Ovary (tissue), 9 donors: ENCODE data around the gene CDH23. TPM values are rescaled to one million over a fixed set of nuclear protein-coding genes. Genes with fewer than 3 reads are reported as not detected.

Experiments
- DNase-seq, 5 donors: peaks; one replicate each; pipeline ENCODE4 v3.0.0-alpha.2; 2019 to 2020
- H3K27ac ChIP-seq, 2 donors: fragments of 200-600 bp; one replicate each; pipeline versions ENCODE4 v1.5.1 to v1.8.0; 2019 to 2022
- H3K27me3 ChIP-seq: fragments of 200-600 bp; one replicate; pipeline ENCODE4 v1.8.0; 2022
- H3K36me3 ChIP-seq: fragments of 200-600 bp; sonication (generic); one replicate; pipeline ENCODE4 v1.5.1; 2019
- H3K4me1 ChIP-seq: one replicate; pipeline ENCODE4 v1.8.1; 2013; ENCODE audit warnings: mild to moderate bottlenecking, moderate library complexity; ENCODE audit not compliant: insufficient read depth
- H3K4me3 ChIP-seq: fragments of 200-600 bp; sonication (generic); one replicate; pipeline ENCODE4 v1.5.1; 2017
- H3K9me3 ChIP-seq, 2 donors: fragments of 200-600 bp in 1 of 2; sonication (generic) in 1 of 2; one replicate each; pipeline versions ENCODE4 v1.5.1 to v1.8.1; 2013 to 2019; ENCODE audit warnings: mild to moderate bottlenecking in 1 of 2, moderate library complexity in 1 of 2
- EP300 ChIP-seq: sonication (generic); formaldehyde crosslinking; IDR thresholded peaks from one replicate; pipeline ENCODE4 v1.6.1; 2017; ENCODE audit warnings: antibody characterized with exemption
- POLR2A ChIP-seq: fragments of 450-650 bp; IDR thresholded peaks from one replicate; pipeline ENCODE4 v1.6.1; 2017; ENCODE audit warnings: antibody characterized with exemption, mild to moderate bottlenecking, moderate library complexity
- WGBS, 3 donors: extraction: QIAGEN DNeasy Blood & Tissue Kit in 1 of 3; methylation state at CpG; one replicate each; pipeline versions ENCODE4 v1.1.5 to v1.1.7; 2013 to 2017; 5-methylcytosine and 5-hydroxymethylcytosine counted together
- intact Hi-C, 4 donors: fragments of 100-400 bp; cut with DNase I; formaldehyde crosslinking; loops; one replicate each; pipeline versions ENCODE4 v1.11.0 to v1.15.1; 2022 to 2023
- microRNA-seq, 3 donors: library from miRNA; unstranded; fragments of <30 nt; microRNA quantifications; one replicate each; pipeline versions ENCODE4 to v1.2.0, GENCODE V29; 2019 to 2020
- polyA plus RNA-seq, 2 donors: library from polyadenylated mRNA; stranded (reverse); fragments of 200-250 nt in 1 of 2; fragments of 350-450 nt in 1 of 2; fragmentation: Illumina TruSeq in 1 of 2; extraction: RNeasy Lipid Tissue Mini Kit (QIAGEN cat#74804) in 1 of 2; gene quantifications; one replicate each; pipeline ENCODE4 v1.2.3, GENCODE V29; 2013 to 2014
- small RNA-seq: library from RNA; depleted of rRNA; stranded (forward); fragments of <200 nt; gene quantifications from one replicate; pipeline ENCODE3, GENCODE V24; 2016
- total RNA-seq, 7 donors: library from RNA; depleted of rRNA in 2 of 7; stranded (reverse); fragments of >200 nt in 2 of 7; fragmentation: NEBNext Ultra II Directional in 3 of 7; extraction: Animal tissue kit (Norgen Biotek cat#: 25700) in 3 of 7; gene quantifications; one replicate each; pipeline versions ENCODE4 v1.1.0 to v1.2.4, GENCODE V29; 2016 to 2023
- TF ChIP-seq, protein P1 (sequence below), 3 donors: fragments of 450-650 bp in 2 of 3; fragments of 200-600 bp in 1 of 3; IDR thresholded peaks; one replicate each; pipeline versions ENCODE4 v1.5.1 to v1.8.0; 2016 to 2022; ENCODE audit warnings: antibody characterized with exemption in 3 of 3, mild to moderate bottlenecking in 1 of 3
- donor health status: DM: no; HTN: no; CAD: no; lungs with moderate emphysema.
- donor health status: DM: no; HTN: no; CAD: no.
- donor health status: Bipolar disorder and iron deficiency.
- donor health status: DM: yes; HTN: yes; CAD: no.
- donor health status: DM: no; HTN: no; CAD: no.
- donor health status: DM: yes; HTN: yes; CAD: no.

Gene CDH23
- total and polyA plus RNA-seq, 9 donors: 7.5 to 108 (median 39.1) TPM

DNA sequence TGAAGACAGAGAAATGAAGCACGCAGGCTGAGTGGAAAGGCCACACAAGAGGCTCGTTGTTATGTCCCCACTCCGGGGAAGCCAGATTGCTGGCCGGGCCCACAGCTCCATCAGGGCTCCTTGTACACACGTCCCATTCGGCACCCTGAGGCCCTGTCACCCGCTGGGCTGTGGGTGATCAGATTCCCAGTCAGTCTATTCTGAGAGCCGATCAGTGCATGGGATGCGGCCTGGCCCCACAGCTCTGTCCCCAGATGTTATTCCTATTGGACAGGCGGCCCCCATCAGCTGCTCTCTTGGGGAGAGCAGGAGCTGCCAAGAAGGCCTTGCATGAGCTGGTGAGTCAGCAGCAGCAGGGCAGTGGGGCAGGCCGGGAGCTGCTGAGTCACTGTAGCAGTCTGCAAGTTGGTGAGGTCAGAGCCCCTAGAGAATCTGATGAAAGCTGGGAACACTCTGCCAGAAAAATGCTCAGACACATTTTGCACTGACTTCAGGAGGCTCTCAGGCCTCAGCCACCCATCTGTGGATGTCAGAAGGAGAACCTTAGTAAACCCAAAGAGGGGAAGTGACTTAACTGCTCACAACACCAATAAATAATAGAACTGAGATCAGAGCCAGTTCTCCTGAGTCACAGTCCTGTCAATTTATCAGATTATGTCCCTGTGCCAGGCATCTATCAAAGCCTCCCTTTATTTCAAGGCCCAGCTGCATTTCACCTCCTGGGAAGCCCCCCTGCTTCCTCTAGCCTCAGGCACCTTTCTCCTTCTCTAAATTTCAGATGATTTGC is 463.7 kb downstream of the CDH23 start:
- Histone ChIP-seq H3K36me3 (no peaks in the 10 kb centered on the region), H3K27me3 (no peaks in the 10 kb centered on the region), H3K27ac (peak overlapping the region; percentile 53 to 86), H3K4me3 (no peak overlapping the region), H3K9me3 (no peaks in the 10 kb centered on the region), H3K4me1 (peaks cover 6% of the 10 kb centered on the region)
- 12 to 15% (median 13%) methylated on average over 10 to 11 of the region's 11 CpGs for WGBS, 3 donors
- TF ChIP-seq, protein P1, sequence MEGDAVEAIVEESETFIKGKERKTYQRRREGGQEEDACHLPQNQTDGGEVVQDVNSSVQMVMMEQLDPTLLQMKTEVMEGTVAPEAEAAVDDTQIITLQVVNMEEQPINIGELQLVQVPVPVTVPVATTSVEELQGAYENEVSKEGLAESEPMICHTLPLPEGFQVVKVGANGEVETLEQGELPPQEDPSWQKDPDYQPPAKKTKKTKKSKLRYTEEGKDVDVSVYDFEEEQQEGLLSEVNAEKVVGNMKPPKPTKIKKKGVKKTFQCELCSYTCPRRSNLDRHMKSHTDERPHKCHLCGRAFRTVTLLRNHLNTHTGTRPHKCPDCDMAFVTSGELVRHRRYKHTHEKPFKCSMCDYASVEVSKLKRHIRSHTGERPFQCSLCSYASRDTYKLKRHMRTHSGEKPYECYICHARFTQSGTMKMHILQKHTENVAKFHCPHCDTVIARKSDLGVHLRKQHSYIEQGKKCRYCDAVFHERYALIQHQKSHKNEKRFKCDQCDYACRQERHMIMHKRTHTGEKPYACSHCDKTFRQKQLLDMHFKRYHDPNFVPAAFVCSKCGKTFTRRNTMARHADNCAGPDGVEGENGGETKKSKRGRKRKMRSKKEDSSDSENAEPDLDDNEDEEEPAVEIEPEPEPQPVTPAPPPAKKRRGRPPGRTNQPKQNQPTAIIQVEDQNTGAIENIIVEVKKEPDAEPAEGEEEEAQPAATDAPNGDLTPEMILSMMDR (IDR thresholded peaks at IDR 0.05): no peak
- TF ChIP-seq EP300: peak; percentile 48
- intact Hi-C loops: no loop called here
- peak; percentile 89 to 95 (median 92) for DNase-seq

DNA sequence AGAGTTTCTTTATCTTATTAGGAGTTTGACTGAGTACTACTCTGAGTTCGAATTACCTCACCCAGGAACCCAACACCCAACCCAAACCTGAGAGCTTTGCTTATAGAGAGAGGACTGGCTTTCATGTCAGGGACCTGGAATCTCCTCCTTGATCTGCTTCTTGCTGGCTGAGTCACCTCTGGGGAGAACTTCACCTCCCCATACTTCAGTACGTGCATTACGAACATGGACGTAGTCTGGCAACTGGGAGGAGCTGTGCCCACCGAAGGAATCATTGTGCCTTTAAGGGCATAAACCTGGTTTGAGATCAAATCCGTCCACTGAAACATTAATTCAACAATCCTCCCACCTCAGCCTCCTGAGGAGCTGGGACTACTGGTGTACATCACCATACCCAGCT is 466.5 kb downstream of the CDH23 start:
- intact Hi-C loops: no loop called here
- no peak overlapping the region for H3K4me3 ChIP-seq
- H3K27me3 ChIP-seq: no peaks in the 10 kb centered on the region
- H3K9me3 ChIP-seq: no peaks in the 10 kb centered on the region
- TF ChIP-seq POLR2A (no peak), EP300 (no peak)
- TF ChIP-seq, protein P1 (IDR thresholded peaks at IDR 0.05): no peak
- 88 to 94% (median 93%) methylated on average over 6 of the region's 6 CpGs for WGBS, 3 donors
- peaks cover 6% of the 10 kb centered on the region for H3K4me1 ChIP-seq
- H3K36me3 ChIP-seq: no peaks in the 10 kb centered on the region
- H3K27ac ChIP-seq: no peak overlapping the region
- peak in 2 of 5 donors; percentile 4 to 11 for DNase-seq

DNA sequence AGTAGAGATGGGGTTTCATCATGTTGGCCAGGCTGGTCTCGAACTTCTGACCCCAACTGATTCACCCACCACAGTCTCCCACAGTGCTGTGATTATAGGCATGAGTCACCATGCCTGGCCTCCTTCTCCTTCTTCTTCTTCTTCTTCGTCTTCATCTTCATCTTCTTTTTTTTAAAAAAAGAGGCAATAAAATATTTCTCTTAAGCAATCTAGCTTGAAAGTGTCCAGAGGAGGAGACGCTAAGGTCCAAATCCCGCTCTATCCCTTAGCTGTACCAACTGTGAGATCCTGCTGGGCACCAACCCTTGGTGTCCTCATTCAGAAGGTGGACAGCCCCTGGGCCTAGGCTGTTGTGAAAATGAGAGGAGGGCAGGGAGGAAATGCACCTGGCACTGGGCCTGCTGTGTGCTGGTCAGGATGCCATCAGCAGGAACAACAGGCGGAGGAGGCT is 468.2 kb downstream of the CDH23 start:
- Histone ChIP-seq H3K27ac (no peak overlapping the region), H3K4me3 (no peak overlapping the region), H3K4me1 (peaks cover 6% of the 10 kb centered on the region), H3K9me3 (no peaks in the 10 kb centered on the region), H3K27me3 (no peaks in the 10 kb centered on the region), H3K36me3 (no peaks in the 10 kb centered on the region)
- 73 to 81% (median 78%) methylated on average over 5 of the region's 5 CpGs for WGBS, 3 donors
- DNase-seq: peak in 2 of 5 donors; percentile 19 to 31
- TF ChIP-seq, protein P1 (IDR thresholded peaks at IDR 0.05): no peak
- TF ChIP-seq EP300 (no peak), POLR2A (no peak)
- intact Hi-C loops: no loop called here

Small RNA genes lying within 50 kb of the gene (microRNA-seq; reads per million reads assigned to microRNA genes)
- gene MIR7152: 0.18 to 0.75 (median 0.47) reads per million in 3 donors

Small RNA genes lying within 50 kb of the gene (small RNA-seq; reads per million reads assigned to genes)
- gene MIR7152 (not detected), gene RNU7-38P (not detected)

Other genes starting within 250 kb of the CDH23 start
- gene UNC5B, start 184.3 kb upstream of the CDH23 start, total RNA-seq: 10 to 100 TPM in 1 of 7 donors, 1 to 10 TPM in 6; 3.7 to 48.0 (median 6.8) TPM
- gene UNC5B, start 184.3 kb upstream of the CDH23 start, polyA plus RNA-seq: 1 to 10 TPM; 2.7 to 4.2 TPM
- gene SLC29A3, start 77.7 kb upstream of the CDH23 start, total RNA-seq: 10 to 100 TPM; 10.1 to 18.3 (median 15.5) TPM
- gene SLC29A3, start 77.7 kb upstream of the CDH23 start, polyA plus RNA-seq: 10 to 100 TPM; 13.1 to 16.6 TPM